Stimulated activated CD8-positive, alpha-beta memory T cell treated with anti-CD3 and anti-CD28 coated beads, Interleukin-4, amount 100 ng/mL, for 1 hour (primary cell): ENCODE data around the gene GPR137.
"Not testable (repeated sequence)": the region's sequence is repeated elsewhere in the genome, so short reads cannot be mapped to it uniquely, and the experiment has no call there.

ENCODE experiments used
- DNase-seq, 2 donors: peaks; one replicate each; pipeline ENCODE4 v3.0.0-alpha.2; 2020; ENCODE audit warnings: low read depth in 2 of 2, low spot score in 1 of 2

Gene GPR137

GRCh38 chr11:64317961-64318765, 32.5 kb downstream of the GPR137 start, which contains the start of gene PRDX5:
TSS of gene PRDX5 (plus strand) at chr11:64318121. CDS start at chr11:64318216, 95 bp downstream.
- peak; percentile 83 to 87 for DNase-seq

GRCh38 chr11:64318766-64319761, 33.4 kb downstream of the GPR137 start:
- DNase-seq = no peak

GRCh38 chr11:64320556-64320955, 34.9 kb downstream of the GPR137 start:
- no peak for DNase-seq

- DNase-seq = no peak
These were observed 35.4 kb downstream of the GPR137 start for GRCh38 chr11:64321026-64321425.

DNA sequence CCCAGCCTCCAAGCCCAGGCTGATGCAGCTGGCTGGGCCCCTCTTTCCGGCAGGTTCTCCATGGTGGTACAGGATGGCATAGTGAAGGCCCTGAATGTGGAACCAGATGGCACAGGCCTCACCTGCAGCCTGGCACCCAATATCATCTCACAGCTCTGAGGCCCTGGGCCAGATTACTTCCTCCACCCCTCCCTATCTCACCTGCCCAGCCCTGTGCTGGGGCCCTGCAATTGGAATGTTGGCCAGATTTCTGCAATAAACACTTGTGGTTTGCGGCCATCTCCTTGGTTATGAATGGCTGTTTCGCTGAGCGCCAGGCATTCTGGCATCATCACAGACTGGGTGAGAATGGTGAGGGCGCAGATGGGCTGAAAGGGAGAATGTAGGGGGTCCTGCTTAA, 35.9 kb downstream of the GPR137 start:
- DNase-seq = no peak

DNA sequence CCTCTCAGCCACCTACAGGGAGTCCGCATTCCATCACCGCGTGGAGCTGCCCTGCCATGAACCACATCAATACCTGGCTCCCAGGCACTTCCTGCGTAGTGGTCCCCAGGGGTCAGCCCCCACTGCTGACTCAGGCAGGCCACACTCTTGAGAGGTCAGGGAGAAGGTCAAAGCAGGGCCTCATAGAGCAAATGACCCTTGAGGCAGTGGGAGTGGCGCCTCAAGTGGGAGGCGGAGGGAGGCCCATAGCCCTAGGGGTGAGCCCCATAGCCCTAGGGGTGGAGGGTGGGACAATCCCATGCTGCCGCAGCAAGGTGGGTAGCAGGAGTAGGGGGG, 37.2 kb downstream of the GPR137 start:
- DNase-seq = no peak

GRCh38 chr11:64323373-64323772, 37.7 kb downstream of the GPR137 start:
- no peak for DNase-seq

- DNase-seq = not testable (repeated sequence)
These were observed 38.3 kb downstream of the GPR137 start for GRCh38 chr11:64323984-64324383.

DNA sequence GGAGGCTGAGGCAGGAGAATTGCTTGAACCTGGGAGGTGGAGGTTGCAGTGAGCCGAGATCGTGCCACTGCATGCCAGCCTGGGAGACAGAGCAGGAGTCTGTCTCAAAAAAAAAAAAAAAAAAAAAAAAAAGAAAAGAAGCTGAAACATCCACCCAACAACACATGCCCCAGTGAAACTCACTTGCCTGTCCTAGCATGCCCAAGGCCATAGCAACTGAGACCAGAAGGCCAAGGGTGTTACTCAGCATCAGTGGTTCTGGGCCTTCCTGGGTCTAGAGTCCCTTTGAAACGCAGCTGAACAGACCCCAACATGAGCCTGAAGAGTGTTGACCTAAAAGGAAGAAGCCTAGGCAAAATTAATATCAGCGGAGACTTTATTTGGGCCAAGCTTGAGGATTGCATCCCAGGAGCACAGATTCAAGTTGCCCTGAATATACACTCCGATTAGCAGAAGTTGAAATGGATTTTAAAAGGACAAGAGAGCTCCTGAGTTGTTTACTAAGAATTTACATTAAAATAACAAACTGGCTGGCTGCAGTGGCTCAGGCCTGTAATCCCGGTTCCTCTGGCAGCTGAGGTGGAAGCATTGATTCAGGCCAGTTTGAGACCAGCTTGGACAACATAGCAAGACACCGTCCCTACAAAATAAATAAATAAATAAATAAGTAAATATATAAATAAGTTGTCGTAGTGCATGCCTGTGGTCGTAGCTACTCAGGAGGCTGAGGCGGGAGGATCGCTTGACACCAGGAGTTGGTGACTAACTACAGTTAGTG, 39.2 kb downstream of the GPR137 start:
- no peak for DNase-seq

DNA sequence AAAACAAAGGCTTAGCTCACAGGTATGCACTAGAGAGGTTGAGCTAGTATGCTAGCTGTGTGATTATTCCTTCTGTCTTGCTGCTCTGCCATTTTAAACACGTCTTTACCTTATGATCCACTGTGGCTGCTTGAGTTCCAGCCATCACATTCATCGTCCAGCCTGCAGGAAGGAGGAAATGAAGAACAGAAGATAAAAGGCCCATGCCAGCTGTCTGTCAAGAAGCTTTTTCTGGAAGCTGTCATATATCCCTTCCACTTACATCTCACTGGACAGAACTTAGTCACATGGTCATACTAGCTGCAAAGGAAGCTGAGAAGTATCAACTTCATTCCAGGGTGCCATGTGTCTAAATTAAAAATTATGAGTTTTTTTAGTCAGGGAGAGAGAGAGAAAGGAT, 41.7 kb downstream of the GPR137 start:
- no peak for DNase-seq

DNA sequence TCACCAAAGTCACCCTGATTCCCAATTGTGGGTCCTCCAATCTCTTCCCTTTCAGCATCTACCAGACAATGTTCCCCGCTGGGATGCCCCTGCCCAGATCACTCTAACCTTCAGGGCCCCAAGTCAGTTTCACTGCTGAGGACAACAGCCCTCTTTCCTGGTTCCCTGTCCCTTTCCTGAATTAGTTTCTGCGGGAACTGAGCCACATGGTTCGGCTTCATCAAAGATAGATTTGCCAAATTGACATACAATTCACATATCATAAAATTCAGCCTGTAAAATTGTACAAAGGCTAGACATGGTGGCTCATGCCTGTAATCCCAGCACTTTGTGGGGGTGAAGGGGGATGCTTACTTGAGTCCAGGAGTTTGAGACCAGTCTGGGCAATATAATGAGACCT, 42.3 kb downstream of the GPR137 start:
- no peak for DNase-seq

DNA sequence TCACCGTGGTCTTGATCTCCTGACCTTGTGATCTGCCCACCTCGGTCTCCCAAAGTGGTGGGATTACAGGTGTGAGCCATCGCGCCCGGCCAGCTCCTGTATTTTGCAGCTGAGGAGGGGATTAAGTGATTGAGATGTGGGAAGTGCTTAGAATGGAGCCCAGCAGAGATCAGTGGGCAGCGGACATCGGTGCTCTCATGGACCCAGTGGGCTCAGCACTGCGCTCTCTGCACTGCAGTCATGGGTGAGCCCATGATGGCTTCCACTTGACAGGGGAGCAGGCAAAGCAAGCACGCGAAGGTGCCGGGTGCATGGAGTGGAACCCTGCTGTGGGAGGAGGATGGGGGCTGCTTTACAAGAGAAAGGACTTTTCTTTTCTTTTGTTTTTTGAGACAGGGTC, 45.2 kb downstream of the GPR137 start:
- DNase-seq = no peak

- peak in 1 of 2 donors; percentile 51 for DNase-seq
These were observed 46.1 kb downstream of the GPR137 start for GRCh38 chr11:64331569-64332371.

- no peak for DNase-seq
These were observed 47.9 kb downstream of the GPR137 start for GRCh38 chr11:64333556-64333955.

- no peak for DNase-seq
These were observed 49.4 kb downstream of the GPR137 start for GRCh38 chr11:64334764-64335735.

DNA sequence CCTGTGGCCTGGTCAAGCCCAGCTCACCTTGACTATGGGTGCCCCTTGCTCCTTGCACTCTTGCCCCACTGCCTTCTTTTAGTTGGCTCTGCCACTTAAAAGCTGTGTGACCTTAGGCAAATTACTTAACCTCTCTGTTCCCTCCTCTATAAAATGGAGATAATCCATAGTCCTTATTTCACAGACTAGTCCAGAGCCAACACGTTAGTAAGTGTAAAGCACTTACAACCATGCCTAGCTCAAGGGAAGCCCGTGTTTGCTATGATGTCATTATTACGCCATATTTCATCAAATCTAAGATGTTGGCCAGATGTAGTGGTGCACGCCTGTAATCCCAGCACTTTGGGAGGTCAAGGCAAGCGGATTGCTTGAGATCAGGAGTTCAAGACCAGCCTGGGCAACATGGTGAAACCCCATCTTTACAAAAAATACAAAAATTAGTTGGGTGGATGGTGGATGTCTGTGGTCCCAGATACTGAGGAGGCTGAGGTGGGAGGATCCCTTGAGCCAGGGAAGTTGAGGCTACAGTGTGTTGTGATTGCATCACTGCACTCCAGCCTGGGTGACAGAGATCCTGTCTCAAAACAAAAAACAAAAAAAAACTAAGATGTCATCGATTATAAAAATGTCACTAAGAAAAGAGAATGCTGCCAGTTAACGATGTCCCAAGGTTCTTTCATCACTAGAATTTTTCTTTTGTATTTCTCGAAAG, 52.0 kb downstream of the GPR137 start:
- no peak for DNase-seq

GRCh38 chr11:64338716-64339115, 53.1 kb downstream of the GPR137 start:
- no peak for DNase-seq
